ENCODE measurements around the gene CASP1. TPM values are rescaled to one million over a fixed set of nuclear protein-coding genes. Genes with fewer than 3 reads are reported as not detected.

The CASP1 gene
- total RNA-seq, 1 experiment from 2014 or later, result not detected

DNA sequence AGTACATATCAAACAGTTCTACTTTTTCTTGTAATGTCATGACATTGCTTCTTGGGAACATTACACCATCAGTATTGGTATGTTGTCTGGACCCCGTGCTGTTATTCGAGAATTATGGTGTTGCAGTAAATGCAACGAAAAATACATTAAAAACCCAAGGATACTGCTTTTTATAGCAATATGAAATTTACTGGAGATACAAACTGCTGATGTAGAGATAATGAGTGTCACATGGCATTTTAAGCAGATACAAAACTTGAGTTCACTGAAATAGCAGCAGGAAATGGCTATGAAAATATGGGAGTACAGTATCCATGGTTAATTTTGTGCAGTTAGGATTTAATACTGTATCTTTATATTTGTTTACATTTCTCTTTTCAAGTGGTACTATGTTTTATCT is 17.5 kb upstream of the CASP1 start:
- no peaks in the 10 kb centered on the region for H3K4me1 Mint-ChIP-seq
- TF ChIP-seq SP1 (CRISPR knock-in tag; conservative IDR thresholded peaks at IDR 0.05), result no peak
- no peak for TF ChIP-seq SOX15 (CRISPR knock-in tag; IDR thresholded peaks at IDR 0.05)
- no peak for TF ChIP-seq SMAD3 (CRISPR knock-in tag; IDR thresholded peaks at IDR 0.05; ENCODE audit: borderline replicate concordance)
- no peak for TF ChIP-seq GTF2I (CRISPR knock-in tag; conservative IDR thresholded peaks at IDR 0.05)
- no peak for TF ChIP-seq ATF2 (CRISPR knock-in tag; IDR thresholded peaks at IDR 0.05; ENCODE audit: borderline replicate concordance, low read depth)
- TF ChIP-seq CREM (CRISPR knock-in tag; IDR thresholded peaks at IDR 0.05), result no peak
- no peak for TF ChIP-seq NFATC4 (CRISPR knock-in tag; IDR thresholded peaks at IDR 0.05)
- TF ChIP-seq, protein P1, sequence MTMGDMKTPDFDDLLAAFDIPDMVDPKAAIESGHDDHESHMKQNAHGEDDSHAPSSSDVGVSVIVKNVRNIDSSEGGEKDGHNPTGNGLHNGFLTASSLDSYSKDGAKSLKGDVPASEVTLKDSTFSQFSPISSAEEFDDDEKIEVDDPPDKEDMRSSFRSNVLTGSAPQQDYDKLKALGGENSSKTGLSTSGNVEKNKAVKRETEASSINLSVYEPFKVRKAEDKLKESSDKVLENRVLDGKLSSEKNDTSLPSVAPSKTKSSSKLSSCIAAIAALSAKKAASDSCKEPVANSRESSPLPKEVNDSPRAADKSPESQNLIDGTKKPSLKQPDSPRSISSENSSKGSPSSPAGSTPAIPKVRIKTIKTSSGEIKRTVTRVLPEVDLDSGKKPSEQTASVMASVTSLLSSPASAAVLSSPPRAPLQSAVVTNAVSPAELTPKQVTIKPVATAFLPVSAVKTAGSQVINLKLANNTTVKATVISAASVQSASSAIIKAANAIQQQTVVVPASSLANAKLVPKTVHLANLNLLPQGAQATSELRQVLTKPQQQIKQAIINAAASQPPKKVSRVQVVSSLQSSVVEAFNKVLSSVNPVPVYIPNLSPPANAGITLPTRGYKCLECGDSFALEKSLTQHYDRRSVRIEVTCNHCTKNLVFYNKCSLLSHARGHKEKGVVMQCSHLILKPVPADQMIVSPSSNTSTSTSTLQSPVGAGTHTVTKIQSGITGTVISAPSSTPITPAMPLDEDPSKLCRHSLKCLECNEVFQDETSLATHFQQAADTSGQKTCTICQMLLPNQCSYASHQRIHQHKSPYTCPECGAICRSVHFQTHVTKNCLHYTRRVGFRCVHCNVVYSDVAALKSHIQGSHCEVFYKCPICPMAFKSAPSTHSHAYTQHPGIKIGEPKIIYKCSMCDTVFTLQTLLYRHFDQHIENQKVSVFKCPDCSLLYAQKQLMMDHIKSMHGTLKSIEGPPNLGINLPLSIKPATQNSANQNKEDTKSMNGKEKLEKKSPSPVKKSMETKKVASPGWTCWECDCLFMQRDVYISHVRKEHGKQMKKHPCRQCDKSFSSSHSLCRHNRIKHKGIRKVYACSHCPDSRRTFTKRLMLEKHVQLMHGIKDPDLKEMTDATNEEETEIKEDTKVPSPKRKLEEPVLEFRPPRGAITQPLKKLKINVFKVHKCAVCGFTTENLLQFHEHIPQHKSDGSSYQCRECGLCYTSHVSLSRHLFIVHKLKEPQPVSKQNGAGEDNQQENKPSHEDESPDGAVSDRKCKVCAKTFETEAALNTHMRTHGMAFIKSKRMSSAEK (CRISPR knock-in tag; IDR thresholded peaks at IDR 0.05; ENCODE audit: borderline replicate concordance), result no peak
- no peak for TF ChIP-seq RELA (CRISPR knock-in tag; IDR thresholded peaks at IDR 0.05; ENCODE audit: borderline replicate concordance)
- TF ChIP-seq ZNF281 (CRISPR knock-in tag; IDR thresholded peaks at IDR 0.05), result no peak
- TF ChIP-seq, protein P2, sequence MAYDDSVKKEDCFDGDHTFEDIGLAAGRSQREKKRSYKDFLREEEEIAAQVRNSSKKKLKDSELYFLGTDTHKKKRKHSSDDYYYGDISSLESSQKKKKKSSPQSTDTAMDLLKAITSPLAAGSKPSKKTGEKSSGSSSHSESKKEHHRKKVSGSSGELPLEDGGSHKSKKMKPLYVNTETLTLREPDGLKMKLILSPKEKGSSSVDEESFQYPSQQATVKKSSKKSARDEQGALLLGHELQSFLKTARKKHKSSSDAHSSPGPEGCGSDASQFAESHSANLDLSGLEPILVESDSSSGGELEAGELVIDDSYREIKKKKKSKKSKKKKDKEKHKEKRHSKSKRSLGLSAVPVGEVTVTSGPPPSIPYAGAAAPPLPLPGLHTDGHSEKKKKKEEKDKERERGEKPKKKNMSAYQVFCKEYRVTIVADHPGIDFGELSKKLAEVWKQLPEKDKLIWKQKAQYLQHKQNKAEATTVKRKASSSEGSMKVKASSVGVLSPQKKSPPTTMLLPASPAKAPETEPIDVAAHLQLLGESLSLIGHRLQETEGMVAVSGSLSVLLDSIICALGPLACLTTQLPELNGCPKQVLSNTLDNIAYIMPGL (CRISPR knock-in tag; IDR thresholded peaks at IDR 0.05), result no peak
- TF ChIP-seq SMAD4 (CRISPR knock-in tag; IDR thresholded peaks at IDR 0.05), result no peak
- TF ChIP-seq, protein P3, sequence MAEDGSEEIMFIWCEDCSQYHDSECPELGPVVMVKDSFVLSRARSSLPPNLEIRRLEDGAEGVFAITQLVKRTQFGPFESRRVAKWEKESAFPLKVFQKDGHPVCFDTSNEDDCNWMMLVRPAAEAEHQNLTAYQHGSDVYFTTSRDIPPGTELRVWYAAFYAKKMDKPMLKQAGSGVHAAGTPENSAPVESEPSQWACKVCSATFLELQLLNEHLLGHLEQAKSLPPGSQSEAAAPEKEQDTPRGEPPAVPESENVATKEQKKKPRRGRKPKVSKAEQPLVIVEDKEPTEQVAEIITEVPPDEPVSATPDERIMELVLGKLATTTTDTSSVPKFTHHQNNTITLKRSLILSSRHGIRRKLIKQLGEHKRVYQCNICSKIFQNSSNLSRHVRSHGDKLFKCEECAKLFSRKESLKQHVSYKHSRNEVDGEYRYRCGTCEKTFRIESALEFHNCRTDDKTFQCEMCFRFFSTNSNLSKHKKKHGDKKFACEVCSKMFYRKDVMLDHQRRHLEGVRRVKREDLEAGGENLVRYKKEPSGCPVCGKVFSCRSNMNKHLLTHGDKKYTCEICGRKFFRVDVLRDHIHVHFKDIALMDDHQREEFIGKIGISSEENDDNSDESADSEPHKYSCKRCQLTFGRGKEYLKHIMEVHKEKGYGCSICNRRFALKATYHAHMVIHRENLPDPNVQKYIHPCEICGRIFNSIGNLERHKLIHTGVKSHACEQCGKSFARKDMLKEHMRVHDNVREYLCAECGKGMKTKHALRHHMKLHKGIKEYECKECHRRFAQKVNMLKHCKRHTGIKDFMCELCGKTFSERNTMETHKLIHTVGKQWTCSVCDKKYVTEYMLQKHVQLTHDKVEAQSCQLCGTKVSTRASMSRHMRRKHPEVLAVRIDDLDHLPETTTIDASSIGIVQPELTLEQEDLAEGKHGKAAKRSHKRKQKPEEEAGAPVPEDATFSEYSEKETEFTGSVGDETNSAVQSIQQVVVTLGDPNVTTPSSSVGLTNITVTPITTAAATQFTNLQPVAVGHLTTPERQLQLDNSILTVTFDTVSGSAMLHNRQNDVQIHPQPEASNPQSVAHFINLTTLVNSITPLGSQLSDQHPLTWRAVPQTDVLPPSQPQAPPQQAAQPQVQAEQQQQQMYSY (CRISPR knock-in tag; IDR thresholded peaks at IDR 0.05), result no peak
- TF ChIP-seq ZNF263 (CRISPR knock-in tag; IDR thresholded peaks at IDR 0.05; ENCODE audit: low read depth), result no peak
- TF ChIP-seq STAT6 (CRISPR knock-in tag; conservative IDR thresholded peaks at IDR 0.05; ENCODE audit: low read depth), result no peak
- no peak for TF ChIP-seq GABPB1 (CRISPR knock-in tag; IDR thresholded peaks at IDR 0.05)
- no peak for TF ChIP-seq ATF6 (CRISPR knock-in tag; IDR thresholded peaks at IDR 0.05)
- TF ChIP-seq GRHL2 (CRISPR knock-in tag; IDR thresholded peaks at IDR 0.05; ENCODE audit: insufficient replicate concordance, severe bottlenecking), result no peak
- no peak for TF ChIP-seq ZNF317 (CRISPR knock-in tag; IDR thresholded peaks at IDR 0.05; ENCODE audit: borderline replicate concordance, low read depth)
- TF ChIP-seq ETV6 (CRISPR knock-in tag; IDR thresholded peaks at IDR 0.05), result no peak
- no peak for ATAC-seq
- POLR2A ChIA-PET, result no interaction called here
- H3K27me3 Mint-ChIP-seq (ENCODE audit: low read depth), result no peaks in the 10 kb centered on the region
- H3K36me3 Mint-ChIP-seq, result no peaks in the 10 kb centered on the region
- CTCF ChIA-PET, result no interaction called here
- no peak overlapping the region for H3K27ac Mint-ChIP-seq
- no peak overlapping the region for H3K4me3 Mint-ChIP-seq
- no peak for DNase-seq (ENCODE audit: low spot score)
- H3K9me3 Mint-ChIP-seq, result no peaks in the 10 kb centered on the region
